SW 1271 (cell line): Measurements from ENCODE around the gene NR5A1.

Experiments used
- DNase-seq, 2 experiments: peaks; one replicate each; lab custom pipeline; 2025; lab: John Stamatoyannopoulos, UW

The NR5A1 gene

GRCh38 chr9:124514125-124514524 is 6.9 kb upstream of the NR5A1 start:
- DNase-seq = no peak

GRCh38 chr9:124513376-124513994 is 6.3 kb upstream of the NR5A1 start:
- no peak for DNase-seq

GRCh38 chr9:124512806-124513204 is 5.6 kb upstream of the NR5A1 start:
- no peak for DNase-seq

GRCh38 chr9:124511891-124512805 is 4.9 kb upstream of the NR5A1 start:
- no peak for DNase-seq

- DNase-seq = no peak
Observed at GRCh38 chr9:124511426-124511840, 4.2 kb upstream of the NR5A1 start.

- DNase-seq = no peak
Observed at GRCh38 chr9:124510650-124511425, 3.6 kb upstream of the NR5A1 start.

- DNase-seq = no peak
Observed at GRCh38 chr9:124507880-124508423, 753 bp upstream of the NR5A1 start.

- no peak for DNase-seq
Observed at GRCh38 chr9:124506433-124506832, 766 bp downstream of the NR5A1 start.

- DNase-seq = no peak
Observed at GRCh38 chr9:124505901-124506346, 1.3 kb downstream of the NR5A1 start.

- no peak for DNase-seq
Observed at GRCh38 chr9:124505006-124505900, 1.9 kb downstream of the NR5A1 start.

- no peak for DNase-seq
Observed at GRCh38 chr9:124504530-124505005, 2.6 kb downstream of the NR5A1 start.

GRCh38 chr9:124503713-124504529 is 3.3 kb downstream of the NR5A1 start:
- DNase-seq = no peak

GRCh38 chr9:124502711-124503702 is 4.2 kb downstream of the NR5A1 start:
- no peak for DNase-seq

GRCh38 chr9:124501771-124502320 is 5.4 kb downstream of the NR5A1 start:
- DNase-seq = no peak

GRCh38 chr9:124500796-124501611 is 6.2 kb downstream of the NR5A1 start:
- no peak for DNase-seq

GRCh38 chr9:124500028-124500795 is 7.0 kb downstream of the NR5A1 start:
- DNase-seq = no peak

GRCh38 chr9:124499216-124499615 is 8.0 kb downstream of the NR5A1 start:
- DNase-seq = no peak
